GM23338 (cell line): Measurements from ENCODE around the gene IKZF3. TPM values are rescaled to one million over a fixed set of nuclear protein-coding genes. Genes with fewer than 3 reads are reported as not detected.

ENCODE experiments used
- ATAC-seq: fragments of 200-7000 bp; cut with Tn5 transposase; 3 replicates; pipeline ENCODE4 v1.9.1; 2020
- DNase-seq: peaks from one replicate; pipeline ENCODE4 v3.0.0-alpha.2; 2015; ENCODE audit warnings: low spot score
- H2AFZ ChIP-seq: fragments of 200-600 bp; sonication (generic); 2 replicates; pipeline ENCODE4 v1.8.0; 2016; ENCODE audit warnings: antibody characterized with exemption, mild to moderate bottlenecking, moderate library complexity
- H3F3A ChIP-seq: fragments of 200-600 bp; sonication (generic); replicated peaks from 2 replicates; pipeline ENCODE4 v1.8.0; 2017; ENCODE audit warnings: antibody characterized with exemption, mixed run types, low read depth
- H3K27ac ChIP-seq: fragments of 200-600 bp; sonication (generic); 2 replicates; pipeline ENCODE4 v1.6.1; 2016; ENCODE audit warnings: low read depth
- H3K27me3 ChIP-seq: fragments of 200-600 bp; sonication (generic); 2 replicates; pipeline ENCODE4 v1.8.0; 2016; ENCODE audit warnings: mild to moderate bottlenecking, mixed run types, moderate library complexity; ENCODE audit not compliant: insufficient read depth
- H3K36me3 ChIP-seq: fragments of 200-600 bp; sonication (generic); 2 replicates; pipeline ENCODE4 v1.8.0; 2016; ENCODE audit warnings: mild to moderate bottlenecking; ENCODE audit not compliant: insufficient read depth
- H3K4me1 ChIP-seq: fragments of 200-600 bp; sonication (generic); 2 replicates; pipeline ENCODE4 v1.8.0; 2016; ENCODE audit warnings: mild to moderate bottlenecking, moderate library complexity; ENCODE audit not compliant: insufficient read depth
- H3K4me2 ChIP-seq: fragments of 200-600 bp; sonication (generic); 2 replicates; pipeline ENCODE4 v1.7.1; 2017; ENCODE audit warnings: mixed run types
- H3K4me3 ChIP-seq: fragments of 200-600 bp; sonication (generic); 2 replicates; pipeline ENCODE4 v1.6.1; 2016; ENCODE audit warnings: mixed run types
- H3K79me2 ChIP-seq: fragments of 200-600 bp; sonication (generic); replicated peaks from 2 replicates; pipeline ENCODE4 v1.8.0; 2017; ENCODE audit warnings: mild to moderate bottlenecking; ENCODE audit not compliant: insufficient read depth
- H3K9me2 ChIP-seq: fragments of 200-600 bp; sonication (generic); 2 replicates; pipeline ENCODE4 v1.8.0; 2017; ENCODE audit not compliant: insufficient read depth
- H4K20me1 ChIP-seq: fragments of 200-600 bp; sonication (generic); replicated peaks from 2 replicates; pipeline ENCODE4 v1.8.0; 2017; ENCODE audit warnings: mild to moderate bottlenecking; ENCODE audit not compliant: insufficient read depth
- H3K27ac Mint-ChIP-seq: 2 replicates; pipeline ENCODE4 v1.8.0; 2020; ENCODE audit warnings: inconsistent platforms, mild to moderate bottlenecking, moderate library complexity, mixed read lengths
- H3K27me3 Mint-ChIP-seq: 3 replicates; pipeline ENCODE4 v1.8.0; 2022; ENCODE audit warnings: low read depth, mild to moderate bottlenecking, moderate library complexity, mixed read lengths, inconsistent platforms; ENCODE audit not compliant: insufficient read depth, poor library complexity
- H3K36me3 Mint-ChIP-seq: 3 replicates; pipeline ENCODE4 v1.8.0; 2021; ENCODE audit warnings: low read depth, mild to moderate bottlenecking, inconsistent platforms, moderate library complexity, mixed read lengths
- H3K4me1 Mint-ChIP-seq: 3 replicates; pipeline ENCODE4 v1.8.0; 2020; ENCODE audit warnings: mild to moderate bottlenecking, inconsistent platforms, mixed read lengths
- H3K4me3 Mint-ChIP-seq: 3 replicates; pipeline ENCODE4 v1.8.0; 2021; ENCODE audit warnings: moderate library complexity, mild to moderate bottlenecking, inconsistent platforms, mixed read lengths
- H3K9me3 Mint-ChIP-seq: 3 replicates; pipeline ENCODE4 v1.8.0; 2020; ENCODE audit warnings: moderate library complexity, mild to moderate bottlenecking, inconsistent platforms, mixed read lengths
- CREB1 ChIP-seq: fragments of 250-450 bp; sonication (Bioruptor Pico); IDR thresholded peaks from 2 replicates; pipeline ENCODE4 v1.5.0; 2020; ENCODE audit warnings: low read depth, mild to moderate bottlenecking, moderate library complexity
- CTCF ChIP-seq, 2 experiments: fragments of 200-600 bp in 1 of 2; sonication (generic) in 1 of 2; conservative IDR thresholded peaks; 2 replicates each; pipeline versions ENCODE4 v1.5.1 to v1.6.1; 2016 to 2017; ENCODE audit warnings: antibody characterized with exemption in 2 of 2, low read depth in 2 of 2, mild to moderate bottlenecking in 2 of 2, moderate library complexity in 1 of 2
- ETS1 ChIP-seq: IDR thresholded peaks from 2 replicates; pipeline ENCODE4 v1.6.1; 2016; ENCODE audit warnings: antibody characterized with exemption
- EZH2 ChIP-seq: fragments of 200-600 bp; sonication (generic); IDR thresholded peaks from one replicate; pipeline ENCODE4 v1.8.0; 2017; ENCODE audit warnings: antibody characterized with exemption, mild to moderate bottlenecking, low read depth; ENCODE audit not compliant: unreplicated experiment
- EZH2phosphoT487 ChIP-seq: fragments of 200-600 bp; sonication (generic); IDR thresholded peaks from one replicate; pipeline ENCODE4 v1.8.1; 2018; ENCODE audit warnings: antibody characterized with exemption; ENCODE audit not compliant: unreplicated experiment
- JUNB ChIP-seq: IDR thresholded peaks from one replicate; pipeline ENCODE4 v1.6.1; 2016; ENCODE audit warnings: antibody characterized with exemption; ENCODE audit not compliant: unreplicated experiment
- NANOG ChIP-seq: IDR thresholded peaks from 2 replicates; pipeline ENCODE4 v1.6.1; 2016; ENCODE audit warnings: antibody characterized with exemption, borderline replicate concordance
- POLR2AphosphoS5 ChIP-seq: IDR thresholded peaks from 2 replicates; pipeline ENCODE4 v1.6.1; 2016; ENCODE audit warnings: antibody characterized with exemption, low read depth
- REST ChIP-seq: IDR thresholded peaks from one replicate; pipeline ENCODE4 v1.6.1; 2018; ENCODE audit warnings: antibody characterized with exemption; ENCODE audit not compliant: unreplicated experiment
- STAT1 ChIP-seq: IDR thresholded peaks from one replicate; pipeline ENCODE4 v1.6.1; 2016; ENCODE audit warnings: antibody characterized with exemption; ENCODE audit not compliant: unreplicated experiment
- ZNF114 ChIP-seq: fragments of 250-450 bp; sonication (Bioruptor Pico); IDR thresholded peaks from 2 replicates; pipeline ENCODE4 v1.5.0; 2020; ENCODE audit warnings: mild to moderate bottlenecking, moderate library complexity
- ZNF331 ChIP-seq: fragments of 250-450 bp; sonication (Bioruptor Pico); IDR thresholded peaks from 2 replicates; pipeline ENCODE4 v1.5.0; 2020; ENCODE audit warnings: low read depth, mild to moderate bottlenecking, moderate library complexity
- ZNF462 ChIP-seq: fragments of 250-450 bp; sonication (Bioruptor Pico); IDR thresholded peaks from 2 replicates; pipeline ENCODE4 v1.5.0; 2020; ENCODE audit warnings: mild to moderate bottlenecking, moderate library complexity
- polyA plus RNA-seq: library from polyadenylated mRNA; unstranded; fragments of >200 nt; fragmentation: Nextera tagmentation; extraction: Ambion mirVana; gene quantifications from 2 replicates; pipeline ENCODE4 v1.2.1, GENCODE V29; 2016
- total RNA-seq: library from RNA; depleted of rRNA; stranded (reverse); fragments of >200 nt; shearing (Covaris generic); gene quantifications from 2 replicates; pipeline ENCODE4 v1.2.3, GENCODE V29; 2014

IKZF3 gene
- total and polyA plus RNA-seq, 2 experiments from 2014 or later, result 0.11 to 0.76 TPM

GRCh38 chr17:39820987-39821386, 43.1 kb downstream of the IKZF3 start:
- no peak for ATAC-seq
- peaks cover 5% of the 10 kb centered on the region; the same call in 1 of the 2 replicates for H3K9me2 ChIP-seq
- no peak overlapping the region for H3K27ac Mint-ChIP-seq
- H3K79me2 ChIP-seq, result no peaks in the 10 kb centered on the region
- no peak overlapping the region for H3K4me3 ChIP-seq
- H3K36me3 ChIP-seq, result no peaks in the 10 kb centered on the region
- no peak overlapping the region for H3K4me2 ChIP-seq
- no peaks in the 10 kb centered on the region for H3F3A ChIP-seq
- no peaks in the 10 kb centered on the region for H4K20me1 ChIP-seq
- no peak overlapping the region for H3K4me3 Mint-ChIP-seq
- H3K27me3 ChIP-seq, result no peaks in the 10 kb centered on the region
- H3K4me1 Mint-ChIP-seq, result 0 out of 3 replicates have a peak, but pooled peaks cover 3% of the 10 kb centered on the region
- no peak overlapping the region for H2AFZ ChIP-seq
- no peak for TF ChIP-seq STAT1
- no peak for TF ChIP-seq ZNF331
- no peak for TF ChIP-seq ZNF114
- TF ChIP-seq EZH2phosphoT487, result no peak
- TF ChIP-seq JUNB, result no peak
- TF ChIP-seq NANOG, result no peak
- TF ChIP-seq REST, result no peak
- TF ChIP-seq ETS1, result no peak
- no peak for TF ChIP-seq POLR2AphosphoS5
- TF ChIP-seq CREB1 (CRISPR knock-in tag), result no peak
- TF ChIP-seq EZH2, result no peak
- no peak for TF ChIP-seq ZNF462 (CRISPR knock-in tag)
- TF ChIP-seq CTCF (conservative IDR thresholded peaks at IDR 0.05; ENCODE audit: low read depth in 2 of 2), result no peak
- DNase-seq, result no peak
- no peak overlapping the region for H3K27ac ChIP-seq
- peaks cover 26% of the 10 kb centered on the region; the same call in 2 of the 3 replicates for H3K36me3 Mint-ChIP-seq
- peaks cover 2% of the 10 kb centered on the region for H3K27me3 Mint-ChIP-seq
- H3K4me1 ChIP-seq, result no peaks in the 10 kb centered on the region
- peaks cover 32% of the 10 kb centered on the region for H3K9me3 Mint-ChIP-seq
